Measurements from ENCODE around the gene SEMA4D.

Gene SEMA4D

DNA sequence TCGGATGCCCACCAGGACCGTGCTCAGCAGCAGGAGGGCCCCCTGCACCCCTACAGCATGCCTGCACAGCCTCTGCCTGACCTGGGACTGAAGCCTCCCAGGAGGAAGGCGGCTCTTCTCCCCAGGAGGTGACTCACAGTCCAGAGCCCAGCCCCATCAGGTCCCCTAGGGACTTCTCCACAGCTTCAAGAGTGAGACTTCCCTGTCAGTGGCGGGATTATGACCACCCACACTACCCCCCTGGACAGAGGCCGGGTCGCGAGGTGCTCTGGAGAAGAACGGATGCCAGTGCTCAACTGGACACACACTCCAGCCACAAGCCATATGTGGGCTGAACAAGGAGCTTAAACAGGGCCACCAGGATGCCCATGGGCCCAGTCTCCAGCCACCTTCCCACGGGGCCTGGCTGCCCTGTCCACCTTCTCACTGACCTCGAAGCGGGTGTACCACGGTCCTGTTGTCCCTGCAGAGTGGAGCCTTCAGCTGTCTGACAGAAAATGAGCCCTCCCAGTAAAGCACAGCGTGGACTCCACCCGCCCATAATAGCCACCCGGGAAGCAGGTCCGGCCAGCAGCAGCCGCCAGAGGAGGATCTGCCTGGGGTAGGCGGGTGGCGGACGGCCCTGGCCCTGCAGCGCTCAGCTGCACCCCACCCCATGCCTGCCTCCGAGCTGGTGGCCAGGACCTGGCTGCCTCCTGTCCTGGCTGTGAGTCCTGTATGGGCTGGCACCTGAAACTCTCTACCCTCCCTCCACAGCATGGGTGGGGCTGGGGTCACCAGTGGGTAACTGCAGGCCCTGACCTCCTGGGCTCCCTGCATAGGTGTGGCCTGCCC, 54.7 kb downstream of the SEMA4D start:
- H3K4me3 ChIP-seq (ENCODE audit: low read depth, low read length) = no peak overlapping the region
- ChIA-PET CTCF (interaction anchor here (0.9 kb wide), 1 partner anchor 14 kb away, joined by 4 read pairs; no protein-coding TSS in a partner anchor), POLR2A (no interaction called here)
- DNase-seq (ENCODE audit: low read depth, low spot score) = no peak
- TF ChIP-seq, protein P1, sequence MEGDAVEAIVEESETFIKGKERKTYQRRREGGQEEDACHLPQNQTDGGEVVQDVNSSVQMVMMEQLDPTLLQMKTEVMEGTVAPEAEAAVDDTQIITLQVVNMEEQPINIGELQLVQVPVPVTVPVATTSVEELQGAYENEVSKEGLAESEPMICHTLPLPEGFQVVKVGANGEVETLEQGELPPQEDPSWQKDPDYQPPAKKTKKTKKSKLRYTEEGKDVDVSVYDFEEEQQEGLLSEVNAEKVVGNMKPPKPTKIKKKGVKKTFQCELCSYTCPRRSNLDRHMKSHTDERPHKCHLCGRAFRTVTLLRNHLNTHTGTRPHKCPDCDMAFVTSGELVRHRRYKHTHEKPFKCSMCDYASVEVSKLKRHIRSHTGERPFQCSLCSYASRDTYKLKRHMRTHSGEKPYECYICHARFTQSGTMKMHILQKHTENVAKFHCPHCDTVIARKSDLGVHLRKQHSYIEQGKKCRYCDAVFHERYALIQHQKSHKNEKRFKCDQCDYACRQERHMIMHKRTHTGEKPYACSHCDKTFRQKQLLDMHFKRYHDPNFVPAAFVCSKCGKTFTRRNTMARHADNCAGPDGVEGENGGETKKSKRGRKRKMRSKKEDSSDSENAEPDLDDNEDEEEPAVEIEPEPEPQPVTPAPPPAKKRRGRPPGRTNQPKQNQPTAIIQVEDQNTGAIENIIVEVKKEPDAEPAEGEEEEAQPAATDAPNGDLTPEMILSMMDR (IDR thresholded peaks at IDR 0.05; ENCODE audit: insufficient read depth, low read length, missing control alignments) = no peak

- H3K4me3 ChIP-seq (ENCODE audit: low read depth, low read length) = no peak overlapping the region
- TF ChIP-seq, protein P1 (IDR thresholded peaks at IDR 0.05; ENCODE audit: insufficient read depth, low read length, missing control alignments) = no peak
- CTCF ChIA-PET = interaction anchor here (0.9 kb wide), 1 partner anchor 13 kb away, joined by 4 read pairs; no protein-coding TSS in a partner anchor
- POLR2A ChIA-PET = no interaction called here
- DNase-seq (ENCODE audit: low read depth, low spot score) = no peak
These were observed 55.4 kb downstream of the SEMA4D start for GRCh38 chr9:89442501-89442978.

DNA sequence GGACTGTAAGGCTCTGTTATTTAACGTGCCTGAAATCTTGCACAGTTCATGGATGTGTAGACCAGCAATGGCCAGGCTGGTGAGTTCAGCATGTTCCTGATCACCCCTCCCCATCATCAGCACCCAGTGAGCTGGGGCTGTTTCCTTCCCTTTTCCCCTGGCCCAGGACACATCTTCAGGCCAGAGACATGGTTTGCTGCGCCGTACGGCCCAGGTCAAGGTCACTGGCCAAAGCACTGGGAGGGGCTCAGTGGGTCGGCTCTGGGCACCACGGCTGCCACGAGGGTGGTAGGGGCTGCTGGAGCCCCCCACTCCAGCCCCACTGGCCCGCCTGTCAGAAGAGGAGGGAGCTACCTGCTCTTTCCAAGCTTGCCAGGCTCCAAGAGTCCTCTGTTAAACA, 55.9 kb downstream of the SEMA4D start:
- TF ChIP-seq, protein P1 (IDR thresholded peaks at IDR 0.05; ENCODE audit: insufficient read depth, low read length, missing control alignments) = no peak
- DNase-seq (ENCODE audit: low read depth, low spot score) = no peak
- ChIA-PET CTCF (no interaction called here), POLR2A (no interaction called here)
- no peak overlapping the region for H3K4me3 ChIP-seq (ENCODE audit: low read depth, low read length)

DNA sequence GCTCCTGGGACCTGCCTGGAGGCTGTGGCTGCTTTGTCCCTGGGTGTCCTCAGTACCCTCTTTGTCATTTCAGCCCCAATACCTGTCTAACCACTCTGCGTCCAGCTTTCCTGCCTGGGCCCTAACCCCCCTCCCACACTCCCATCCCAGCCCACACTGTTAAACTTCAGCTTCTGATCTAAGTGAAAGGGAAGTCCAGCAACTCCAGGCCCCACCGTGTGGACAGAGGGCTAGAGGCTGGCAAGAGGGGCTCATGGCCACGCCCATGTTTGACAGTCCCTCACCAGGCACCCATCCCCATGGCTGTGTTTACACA, 56.3 kb downstream of the SEMA4D start:
- no peak overlapping the region for H3K4me3 ChIP-seq (ENCODE audit: low read depth, low read length)
- TF ChIP-seq, protein P1 (IDR thresholded peaks at IDR 0.05; ENCODE audit: insufficient read depth, low read length, missing control alignments) = no peak
- no peak for DNase-seq (ENCODE audit: low read depth, low spot score)
- ChIA-PET CTCF (no interaction called here), POLR2A (no interaction called here)

GRCh38 chr9:89440951-89441654, 56.8 kb downstream of the SEMA4D start:
- TF ChIP-seq, protein P1 (IDR thresholded peaks at IDR 0.05; ENCODE audit: insufficient read depth, low read length, missing control alignments) = no peak
- no peak for DNase-seq (ENCODE audit: low read depth, low spot score)
- ChIA-PET CTCF (no interaction called here), POLR2A (no interaction called here)
- H3K4me3 ChIP-seq (ENCODE audit: low read depth, low read length) = no peak overlapping the region

DNA sequence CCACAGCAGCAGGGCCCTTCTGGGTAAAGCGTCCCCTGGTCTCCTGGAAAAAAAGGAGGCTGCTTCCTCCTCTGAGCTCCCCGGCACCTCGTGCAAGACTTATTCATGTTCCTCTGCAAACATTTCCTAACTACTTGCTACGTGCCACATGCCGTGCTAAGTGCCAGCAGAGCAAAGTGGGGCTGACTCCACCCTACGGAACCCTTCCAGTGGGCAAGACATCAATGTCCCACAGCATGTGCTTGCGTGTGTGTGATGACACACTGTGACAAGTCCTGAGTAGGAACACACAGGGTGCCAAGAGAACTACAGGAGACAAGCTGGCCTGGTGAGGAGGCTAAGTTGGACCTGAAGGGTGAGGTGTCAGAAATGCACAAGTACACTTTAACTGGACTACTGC, 57.4 kb downstream of the SEMA4D start:
- CTCF ChIA-PET = no interaction called here

More for the DNA sequence above, 57.4 kb downstream of the SEMA4D start:
- no peak for DNase-seq (ENCODE audit: low read depth, low spot score)
- TF ChIP-seq, protein P1 (IDR thresholded peaks at IDR 0.05; ENCODE audit: insufficient read depth, low read length, missing control alignments) = no peak
- POLR2A ChIA-PET = no interaction called here
- H3K4me3 ChIP-seq (ENCODE audit: low read depth, low read length) = no peak overlapping the region
